Ascending aorta (tissue), 2 donors: ENCODE data around the gene ARHGAP20. TPM values are rescaled to one million over a fixed set of nuclear protein-coding genes. Genes with fewer than 3 reads are reported as not detected.

Experiments
- DNase-seq, 2 donors: peaks; one replicate each; pipeline ENCODE4 v3.0.0-alpha.2; 2019; ENCODE audit warnings: low spot score in 2 of 2
- H3K27ac ChIP-seq, 2 donors: fragments of 200-600 bp; sonication (generic); one replicate each; pipeline ENCODE4 v1.5.1; 2016 to 2017; ENCODE audit warnings: mild to moderate bottlenecking in 1 of 2
- H3K27me3 ChIP-seq: fragments of 200-600 bp; sonication (generic); one replicate; pipeline ENCODE4 v1.5.1; 2017
- H3K36me3 ChIP-seq, 2 donors: fragments of 200-600 bp; sonication (generic); one replicate each; pipeline ENCODE4 v1.5.1; 2016
- H3K4me1 ChIP-seq, 2 donors: fragments of 200-600 bp; sonication (generic); one replicate each; pipeline ENCODE4 v1.5.1; 2016 to 2017; ENCODE audit warnings: mild to moderate bottlenecking in 1 of 2
- H3K4me3 ChIP-seq, 2 donors: fragments of 200-600 bp; sonication (generic); one replicate each; pipeline ENCODE4 v1.5.1; 2016 to 2017; ENCODE audit warnings: mild to moderate bottlenecking in 1 of 2
- H3K9me3 ChIP-seq, 2 donors: fragments of 200-600 bp; sonication (generic); one replicate each; pipeline ENCODE4 v1.5.1; 2016
- CTCF ChIP-seq, 3 experiments: fragments of 200-600 bp in 2 of 3; fragments of 450-650 bp in 1 of 3; sonication (generic) in 2 of 3; IDR thresholded peaks; one replicate each; pipeline ENCODE4 v1.5.1; 2016 to 2019; ENCODE audit warnings: antibody characterized with exemption in 3 of 3, mild to moderate bottlenecking in 1 of 3, moderate library complexity in 1 of 3
- intact Hi-C: fragments of 100-400 bp; cut with DNase I; formaldehyde crosslinking; loops from one replicate; pipeline ENCODE4 v1.15.1; 2023
- total RNA-seq: library from RNA; depleted of rRNA; stranded (reverse); fragments of >200 nt; gene quantifications from one replicate; pipeline ENCODE4 v1.1.0, GENCODE V29; 2016

Gene ARHGAP20
- total RNA-seq, 1 donor from 2014 or later, result 4.9 TPM

- no peak for DNase-seq
- TF ChIP-seq CTCF (IDR thresholded peaks at IDR 0.05), result no peak
- intact Hi-C loops, result no loop called here
Observed at GRCh38 chr11:110704210-110704864, 7.9 kb downstream of the ARHGAP20 start.

GRCh38 chr11:110691926-110692325 lies 20.3 kb downstream of the ARHGAP20 start:
- intact Hi-C loops, result no loop called here

More at GRCh38 chr11:110704210-110704864, 7.9 kb downstream of the ARHGAP20 start:
- Histone ChIP-seq H3K27me3 (no peaks in the 10 kb centered on the region), H3K9me3 (peaks cover 0 to 4% of the 10 kb centered on the region in 2 donors), H3K4me3 (no peak overlapping the region), H3K4me1 (no peaks in the 10 kb centered on the region), H3K27ac (no peak overlapping the region), H3K36me3 (no peaks in the 10 kb centered on the region)

GRCh38 chr11:110689306-110689705 lies 22.9 kb downstream of the ARHGAP20 start:
- intact Hi-C loops, result no loop called here
- H3K27ac ChIP-seq, result no peak overlapping the region
- H3K4me1 ChIP-seq, result no peaks in the 10 kb centered on the region
- no peak for TF ChIP-seq CTCF (IDR thresholded peaks at IDR 0.05)
- no peaks in the 10 kb centered on the region for H3K36me3 ChIP-seq
- no peak for DNase-seq
- H3K27me3 ChIP-seq, result no peaks in the 10 kb centered on the region
- no peak overlapping the region for H3K4me3 ChIP-seq
- H3K9me3 ChIP-seq, result no peaks in the 10 kb centered on the region

More at GRCh38 chr11:110691926-110692325, 20.3 kb downstream of the ARHGAP20 start:
- Histone ChIP-seq H3K27ac (no peak overlapping the region), H3K27me3 (no peaks in the 10 kb centered on the region), H3K4me3 (no peak overlapping the region), H3K9me3 (peaks cover 0 to 4% of the 10 kb centered on the region in 2 donors), H3K36me3 (no peaks in the 10 kb centered on the region), H3K4me1 (no peaks in the 10 kb centered on the region)
- no peak for TF ChIP-seq CTCF (IDR thresholded peaks at IDR 0.05)
- no peak for DNase-seq

GRCh38 chr11:110679323-110679975 lies 32.8 kb downstream of the ARHGAP20 start:
- H3K4me3 ChIP-seq, result no peak overlapping the region
- intact Hi-C loops, result no loop called here

GRCh38 chr11:110675548-110675947 lies 36.7 kb downstream of the ARHGAP20 start:
- H3K9me3 ChIP-seq, result peaks cover 0 to 5% of the 10 kb centered on the region in 2 donors
- no peak for TF ChIP-seq CTCF (IDR thresholded peaks at IDR 0.05)
- DNase-seq, result no peak
- H3K4me3 ChIP-seq, result no peak overlapping the region
- intact Hi-C loops, result no loop called here
- no peaks in the 10 kb centered on the region for H3K36me3 ChIP-seq
- no peaks in the 10 kb centered on the region for H3K27me3 ChIP-seq
- no peaks in the 10 kb centered on the region for H3K4me1 ChIP-seq
- no peak overlapping the region for H3K27ac ChIP-seq

More at GRCh38 chr11:110679323-110679975, 32.8 kb downstream of the ARHGAP20 start:
- Histone ChIP-seq H3K27me3 (no peaks in the 10 kb centered on the region), H3K9me3 (no peaks in the 10 kb centered on the region), H3K4me1 (no peaks in the 10 kb centered on the region), H3K36me3 (no peaks in the 10 kb centered on the region), H3K27ac (no peak overlapping the region)
- TF ChIP-seq CTCF (IDR thresholded peaks at IDR 0.05), result no peak
- no peak for DNase-seq
